ACC112 (cell line): Measurements from ENCODE around the gene TMEM229B.
"Not testable (repeated sequence)": the region's sequence is repeated elsewhere in the genome, so short reads cannot be mapped to it uniquely, and the experiment has no call there.

Experiments
- H2AFZ ChIP-seq: fragments of 200-600 bp; sonication (generic); one replicate; pipeline ENCODE4 v1.6.0; 2017; ENCODE audit warnings: antibody characterized with exemption, low read length; ENCODE audit not compliant: unreplicated experiment
- H3K27ac ChIP-seq: fragments of 200-600 bp; sonication (generic); 2 replicates; pipeline ENCODE4 v1.5.1; 2014; ENCODE audit warnings: low read depth, mild to moderate bottlenecking, antibody characterized with exemption, low read length, moderate library complexity
- H3K27me3 ChIP-seq: fragments of 200-600 bp; sonication (generic); 2 replicates; pipeline ENCODE4 v1.6.1; 2014; ENCODE audit warnings: mild to moderate bottlenecking, antibody characterized with exemption, low read length, moderate library complexity, mixed read lengths; ENCODE audit not compliant: insufficient read depth
- H3K36me3 ChIP-seq: fragments of 200-600 bp; sonication (generic); 2 replicates; pipeline ENCODE4 v1.6.1; 2016; ENCODE audit warnings: mild to moderate bottlenecking, antibody characterized with exemption, low read length, moderate library complexity, mixed read lengths; ENCODE audit not compliant: insufficient read depth
- H3K4me1 ChIP-seq: fragments of 200-600 bp; sonication (generic); one replicate; pipeline ENCODE4 v1.6.1; 2016; ENCODE audit warnings: low read length, mixed read lengths; ENCODE audit not compliant: insufficient read depth, unreplicated experiment, control insufficient read depth
- H3K4me3 ChIP-seq: fragments of 200-600 bp; sonication (generic); 2 replicates; pipeline ENCODE4 v1.5.1; 2014; ENCODE audit warnings: mild to moderate bottlenecking, low read depth, low read length
- H3K79me2 ChIP-seq: fragments of 200-600 bp; sonication (generic); one replicate; pipeline ENCODE4 v1.6.0; 2016; ENCODE audit warnings: low read length; ENCODE audit not compliant: control insufficient read depth, unreplicated experiment, insufficient read depth

TMEM229B gene

DNA sequence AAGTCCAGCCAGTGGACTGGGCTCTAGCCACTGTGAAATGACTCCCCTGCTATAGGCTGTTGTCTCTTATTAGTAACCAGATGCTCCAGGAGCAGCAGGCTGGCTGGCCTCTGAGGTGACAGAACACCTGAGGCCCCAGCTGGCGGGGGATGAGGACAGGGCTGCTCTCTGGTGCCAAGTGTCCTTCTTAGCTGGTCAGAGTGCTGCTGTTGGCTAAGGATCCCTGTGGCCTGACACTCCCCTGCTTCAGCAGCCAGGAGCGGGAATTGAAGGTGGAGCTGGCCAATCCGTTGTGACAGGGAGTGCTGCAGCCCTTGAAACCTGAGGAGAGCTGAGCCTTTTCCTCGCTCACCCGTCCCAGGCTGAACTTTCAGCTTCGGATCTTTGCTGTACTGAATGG, 30.7 kb downstream of the TMEM229B start:
- Histone ChIP-seq H3K79me2 (no peaks in the 10 kb centered on the region), H3K4me3 (no peak overlapping the region), H3K27me3 (peaks cover 16% of the 10 kb centered on the region), H3K27ac (no peak overlapping the region), H3K36me3 (no peaks in the 10 kb centered on the region), H3K4me1 (peaks cover 12% of the 10 kb centered on the region), H2AFZ (no peak overlapping the region)

- H2AFZ ChIP-seq, result no peak overlapping the region
- H3K36me3 ChIP-seq, result no peaks in the 10 kb centered on the region
- no peak overlapping the region for H3K27ac ChIP-seq
- H3K79me2 ChIP-seq, result no peaks in the 10 kb centered on the region
- H3K4me3 ChIP-seq, result no peak overlapping the region
- peaks cover 16% of the 10 kb centered on the region for H3K27me3 ChIP-seq
- H3K4me1 ChIP-seq, result peaks cover 8% of the 10 kb centered on the region
Observed at GRCh38 chr14:67456732-67457131, 31.8 kb downstream of the TMEM229B start.

DNA sequence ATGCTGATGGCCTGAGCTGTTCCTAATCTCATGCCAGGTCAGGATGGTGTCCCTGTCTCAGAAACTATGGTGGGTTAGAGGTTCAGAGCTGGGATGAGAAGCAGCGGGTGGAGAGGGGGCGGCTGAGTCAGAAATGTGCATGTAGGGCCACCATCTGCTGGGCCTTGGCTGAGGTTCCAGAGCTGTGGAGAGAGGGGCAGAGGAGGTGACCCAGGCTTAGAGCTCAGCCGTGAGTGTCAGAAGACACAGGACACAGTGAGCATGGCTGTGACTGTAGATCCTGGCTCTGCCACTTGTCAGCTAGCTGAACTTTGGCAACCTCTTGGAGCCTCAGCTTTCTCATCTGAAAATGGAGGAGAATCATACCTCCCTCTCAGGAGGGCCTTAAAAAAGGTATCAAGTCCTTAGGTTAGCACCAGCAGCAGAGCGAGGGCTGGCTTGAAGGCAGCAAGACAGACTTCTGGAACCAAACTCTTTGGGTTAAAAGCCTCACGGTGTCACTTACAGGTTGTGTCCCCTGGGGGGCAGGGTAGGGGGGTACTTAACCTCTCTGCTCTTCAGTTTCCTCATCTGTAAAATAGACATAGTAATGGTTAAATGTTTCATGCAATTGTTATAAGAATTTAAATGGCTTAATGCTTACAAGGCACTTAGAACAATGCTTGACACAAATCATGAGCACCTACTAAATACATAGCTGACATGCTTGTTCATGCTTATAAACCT, 34.8 kb downstream of the TMEM229B start:
- Histone ChIP-seq H3K4me1 (no peaks in the 10 kb centered on the region), H2AFZ (no peak overlapping the region), H3K27ac (no peak overlapping the region), H3K4me3 (no peak overlapping the region), H3K27me3 (peaks cover 16% of the 10 kb centered on the region), H3K36me3 (no peaks in the 10 kb centered on the region), H3K79me2 (no peaks in the 10 kb centered on the region)

DNA sequence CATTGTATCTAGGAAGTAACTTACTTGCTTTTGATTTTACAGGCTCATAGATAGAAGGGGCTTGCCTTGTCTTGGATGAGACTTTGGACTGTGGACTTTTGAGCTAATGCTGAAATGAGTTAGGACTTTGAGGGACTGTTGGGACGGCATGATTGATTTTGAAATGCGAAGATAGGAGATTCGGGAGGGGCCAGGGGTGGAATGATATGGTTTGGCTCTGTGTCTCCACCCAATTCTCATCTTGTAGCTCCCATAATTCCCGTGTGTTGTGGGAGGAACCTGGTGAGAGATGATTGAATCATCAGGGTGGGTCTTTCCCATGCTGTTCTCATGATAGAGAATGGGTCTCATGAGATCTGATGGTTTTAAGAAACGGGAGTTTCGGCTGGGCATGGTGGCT, 36.9 kb downstream of the TMEM229B start:
- H3K27ac ChIP-seq, H3K4me1 ChIP-seq, H3K79me2 ChIP-seq, H3K27me3 ChIP-seq, H2AFZ ChIP-seq, H3K36me3 ChIP-seq, H3K4me3 ChIP-seq: not testable (repeated sequence)

DNA sequence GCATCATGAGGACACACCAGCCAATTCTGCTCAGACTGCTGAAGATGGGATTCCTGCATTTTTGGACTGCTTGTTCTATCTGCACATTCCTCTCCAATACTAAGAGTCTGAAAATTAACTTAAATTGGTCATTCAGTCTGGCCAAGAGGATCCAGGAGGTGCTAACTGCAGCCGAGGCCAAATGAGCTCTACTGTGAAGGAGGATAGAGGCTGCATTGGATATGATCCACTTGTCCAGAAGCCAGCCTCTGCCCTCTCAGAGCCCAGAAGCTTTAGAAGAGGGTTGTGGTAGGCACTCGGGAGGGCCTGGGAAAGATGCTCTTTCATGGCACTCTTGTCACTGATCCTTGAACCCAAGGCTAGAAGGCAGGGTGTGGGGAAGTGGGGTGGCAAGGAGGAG, 39.4 kb downstream of the TMEM229B start:
- Histone ChIP-seq H3K4me3 (no peak overlapping the region), H3K79me2 (no peaks in the 10 kb centered on the region), H2AFZ (no peak overlapping the region), H3K4me1 (peaks cover 12% of the 10 kb centered on the region), H3K27ac (no peak overlapping the region), H3K36me3 (no peaks in the 10 kb centered on the region), H3K27me3 (no peaks in the 10 kb centered on the region; the same call in 1 of the 2 replicates)

GRCh38 chr14:67447033-67447381, 41.5 kb downstream of the TMEM229B start:
- no peak overlapping the region for H2AFZ ChIP-seq
- H3K27me3 ChIP-seq, result no peaks in the 10 kb centered on the region; the same call in 1 of the 2 replicates
- H3K4me3 ChIP-seq, result no peak overlapping the region
- no peaks in the 10 kb centered on the region for H3K79me2 ChIP-seq
- H3K27ac ChIP-seq, result no peak overlapping the region
- no peaks in the 10 kb centered on the region for H3K36me3 ChIP-seq
- peaks cover 14% of the 10 kb centered on the region for H3K4me1 ChIP-seq

- Histone ChIP-seq H3K79me2 (no peaks in the 10 kb centered on the region), H3K27ac (no peak overlapping the region), H3K4me1 (peaks cover 14% of the 10 kb centered on the region), H3K4me3 (no peak overlapping the region), H3K36me3 (no peaks in the 10 kb centered on the region), H3K27me3 (no peaks in the 10 kb centered on the region; the same call in 1 of the 2 replicates), H2AFZ (no peak overlapping the region)
Observed at GRCh38 chr14:67446371-67447032, 42.0 kb downstream of the TMEM229B start.

- H3K79me2 ChIP-seq, result no peaks in the 10 kb centered on the region
- H3K4me3 ChIP-seq, result no peak overlapping the region
- H3K27me3 ChIP-seq, result no peaks in the 10 kb centered on the region; the same call in none of the 2 replicates
- H3K4me1 ChIP-seq, result peaks cover 14% of the 10 kb centered on the region
- no peak overlapping the region for H3K27ac ChIP-seq
- H3K36me3 ChIP-seq, result no peaks in the 10 kb centered on the region
- no peak overlapping the region for H2AFZ ChIP-seq
Observed at GRCh38 chr14:67444395-67444794, 44.1 kb downstream of the TMEM229B start.

- Histone ChIP-seq H3K79me2 (no peaks in the 10 kb centered on the region), H3K36me3 (no peaks in the 10 kb centered on the region), H3K4me1 (peaks cover 14% of the 10 kb centered on the region), H3K27ac (no peak overlapping the region), H3K27me3 (peaks cover 9% of the 10 kb centered on the region), H3K4me3 (no peak overlapping the region), H2AFZ (no peak overlapping the region)
Observed at GRCh38 chr14:67442139-67442906, 46.2 kb downstream of the TMEM229B start.

DNA sequence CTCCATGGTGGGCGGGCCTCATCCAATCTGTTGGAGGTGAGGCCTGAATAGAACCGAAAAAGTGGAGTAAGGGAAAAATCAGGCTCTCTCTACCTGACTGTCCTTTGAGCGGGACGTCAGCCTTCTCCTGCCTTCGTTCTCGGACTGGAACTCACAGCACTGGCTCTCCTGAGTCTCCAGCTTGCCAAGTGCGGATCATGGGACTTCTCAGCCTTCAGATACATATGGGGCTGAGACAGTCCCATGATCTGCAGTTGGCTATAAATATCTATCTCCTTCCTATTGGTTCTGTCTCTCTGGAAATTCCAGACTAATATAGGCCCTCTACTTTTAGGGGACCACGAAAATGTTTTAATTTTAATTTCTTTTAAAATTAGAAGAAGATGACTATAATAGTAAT, 46.8 kb downstream of the TMEM229B start:
- peaks cover 14% of the 10 kb centered on the region for H3K27me3 ChIP-seq
- H3K79me2 ChIP-seq, result no peaks in the 10 kb centered on the region
- H3K36me3 ChIP-seq, result no peaks in the 10 kb centered on the region
- H3K4me1 ChIP-seq, result peaks cover 14% of the 10 kb centered on the region
- no peak overlapping the region for H3K27ac ChIP-seq
- no peak overlapping the region for H2AFZ ChIP-seq
- no peak overlapping the region for H3K4me3 ChIP-seq
